ENCODE measurements around the gene TBX4.

GRCh38 chr17:61508912-61509311 is 56.7 kb downstream of the TBX4 start:
- TF ChIP-seq PATZ1 (CRISPR knock-in tag; IDR thresholded peaks at IDR 0.05; ENCODE audit: borderline replicate concordance) (no peak), SNAI2 (CRISPR knock-in tag; IDR thresholded peaks at IDR 0.05) (no peak), ZNF70 (CRISPR knock-in tag; IDR thresholded peaks at IDR 0.05) (no peak), OSR1 (CRISPR knock-in tag; IDR thresholded peaks at IDR 0.05) (no peak), CREB5 (CRISPR knock-in tag; IDR thresholded peaks at IDR 0.05; ENCODE audit: low read depth) (no peak), CSDC2 (CRISPR knock-in tag; IDR thresholded peaks at IDR 0.05) (no peak), ZC3H10 (CRISPR knock-in tag; IDR thresholded peaks at IDR 0.05) (no peak), ISL1 (CRISPR knock-in tag; IDR thresholded peaks at IDR 0.05) (no peak), ZFP3 (CRISPR knock-in tag; IDR thresholded peaks at IDR 0.05) (no peak)
